HG02884 (cell line): Measurements from ENCODE around the gene TSPO2.

Experiments
- ATAC-seq: cut with Tn5 transposase; IDR thresholded peaks from one replicate; pipeline ENCODE4 v1.9.1; 2021; ENCODE audit warnings: mild to moderate bottlenecking, moderate library complexity; ENCODE audit not compliant: unreplicated experiment

Gene TSPO2

GRCh38 chr6:41027241-41027640, 15.0 kb upstream of the TSPO2 start:
- no peak for ATAC-seq

GRCh38 chr6:41027799-41028560, 14.3 kb upstream of the TSPO2 start:
- peak; percentile 86 for ATAC-seq

- no peak for ATAC-seq
Observed at GRCh38 chr6:41028561-41029412, 13.5 kb upstream of the TSPO2 start.

GRCh38 chr6:41032830-41033229, 9.4 kb upstream of the TSPO2 start:
- ATAC-seq: no peak

GRCh38 chr6:41033776-41034175, 8.5 kb upstream of the TSPO2 start:
- no peak for ATAC-seq

GRCh38 chr6:41036186-41036585, 6.1 kb upstream of the TSPO2 start:
- ATAC-seq: no peak

GRCh38 chr6:41036601-41037000, 5.7 kb upstream of the TSPO2 start:
- ATAC-seq: no peak

- ATAC-seq: no peak
Observed at GRCh38 chr6:41037107-41037900, 5.0 kb upstream of the TSPO2 start.

GRCh38 chr6:41038205-41038604, 4.1 kb upstream of the TSPO2 start:
- ATAC-seq: no peak

- ATAC-seq: no peak
Observed at GRCh38 chr6:41039060-41039998, 2.9 kb upstream of the TSPO2 start, which contains the start of gene UNC5CL. Gene UNC5CL, minus strand, starts transcription at chr6:41039221. Its CDS starts 4,147 bp downstream, at chr6:41035074.

- ATAC-seq: no peak
Observed at GRCh38 chr6:41040101-41040939, 1.9 kb upstream of the TSPO2 start.

GRCh38 chr6:41040940-41041536, 1.2 kb upstream of the TSPO2 start:
- ATAC-seq: no peak

- no peak for ATAC-seq
Observed at GRCh38 chr6:41043151-41043550, 884 bp downstream of the TSPO2 start.

GRCh38 chr6:41045664-41046063, 3.4 kb downstream of the TSPO2 start:
- ATAC-seq: no peak

GRCh38 chr6:41046084-41046483, 3.8 kb downstream of the TSPO2 start:
- ATAC-seq: no peak

- no peak for ATAC-seq
Observed at GRCh38 chr6:41047306-41047705, 5.0 kb downstream of the TSPO2 start.

GRCh38 chr6:41047745-41048732, 5.8 kb downstream of the TSPO2 start:
- ATAC-seq: no peak

- ATAC-seq: no peak
Observed at GRCh38 chr6:41049521-41049920, 7.3 kb downstream of the TSPO2 start.
